ENCODE data around the gene SPTBN5.

- TF ChIP-seq CTCF (IDR thresholded peaks at IDR 0.05) = no peak
- no peak for TF ChIP-seq POLR2A (IDR thresholded peaks at IDR 0.05)
Observed at GRCh38 chr15:41900526-41901380, 6.9 kb upstream of the SPTBN5 start.

Measured in testis (tissue), 2 donors.